Loucy (cell line): ENCODE results near the gene PRR13.
"Not testable (repeated sequence)": the region's sequence is repeated elsewhere in the genome, so short reads cannot be mapped to it uniquely, and the experiment has no call there.

ENCODE experiments used
- EZH2phosphoT487 ChIP-seq: fragments of 200-600 bp; IDR thresholded peaks from 2 replicates; pipeline ENCODE4 v1.6.1; 2018; ENCODE audit warnings: antibody characterized with exemption, mild to moderate bottlenecking, moderate library complexity, borderline replicate concordance
- TF ChIP-seq, protein P1 (sequence below): fragments of 200-600 bp; sonication (generic); conservative IDR thresholded peaks from 2 replicates; pipeline ENCODE4 v1.5.1; 2014; ENCODE audit warnings: mild to moderate bottlenecking, antibody characterized with exemption, low read length

DNA sequence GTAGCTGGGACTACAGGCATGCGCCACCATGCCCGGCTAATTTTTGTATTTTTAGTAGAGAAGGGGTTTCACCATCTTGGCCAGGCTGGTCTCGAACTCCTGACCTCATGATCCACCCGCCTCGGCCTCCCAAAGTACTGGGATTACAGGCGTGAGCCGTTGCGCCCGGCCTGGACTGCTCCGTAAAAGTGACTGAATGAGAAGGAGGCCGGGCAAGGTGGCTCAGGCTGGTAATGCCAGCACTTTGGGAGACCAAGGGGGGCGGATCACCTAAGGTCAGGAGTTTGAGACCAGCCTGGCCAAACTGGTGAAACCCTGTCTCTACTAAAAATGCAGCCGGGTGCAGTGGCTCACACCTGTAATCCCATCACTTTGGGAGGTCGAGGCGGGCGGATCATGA, 39.2 kb upstream of the PRR13 start:
- TF ChIP-seq, protein P1, sequence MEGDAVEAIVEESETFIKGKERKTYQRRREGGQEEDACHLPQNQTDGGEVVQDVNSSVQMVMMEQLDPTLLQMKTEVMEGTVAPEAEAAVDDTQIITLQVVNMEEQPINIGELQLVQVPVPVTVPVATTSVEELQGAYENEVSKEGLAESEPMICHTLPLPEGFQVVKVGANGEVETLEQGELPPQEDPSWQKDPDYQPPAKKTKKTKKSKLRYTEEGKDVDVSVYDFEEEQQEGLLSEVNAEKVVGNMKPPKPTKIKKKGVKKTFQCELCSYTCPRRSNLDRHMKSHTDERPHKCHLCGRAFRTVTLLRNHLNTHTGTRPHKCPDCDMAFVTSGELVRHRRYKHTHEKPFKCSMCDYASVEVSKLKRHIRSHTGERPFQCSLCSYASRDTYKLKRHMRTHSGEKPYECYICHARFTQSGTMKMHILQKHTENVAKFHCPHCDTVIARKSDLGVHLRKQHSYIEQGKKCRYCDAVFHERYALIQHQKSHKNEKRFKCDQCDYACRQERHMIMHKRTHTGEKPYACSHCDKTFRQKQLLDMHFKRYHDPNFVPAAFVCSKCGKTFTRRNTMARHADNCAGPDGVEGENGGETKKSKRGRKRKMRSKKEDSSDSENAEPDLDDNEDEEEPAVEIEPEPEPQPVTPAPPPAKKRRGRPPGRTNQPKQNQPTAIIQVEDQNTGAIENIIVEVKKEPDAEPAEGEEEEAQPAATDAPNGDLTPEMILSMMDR, result not testable (repeated sequence)
- not testable (repeated sequence) for TF ChIP-seq EZH2phosphoT487
